ENCODE results near the gene TNIK.

DNA sequence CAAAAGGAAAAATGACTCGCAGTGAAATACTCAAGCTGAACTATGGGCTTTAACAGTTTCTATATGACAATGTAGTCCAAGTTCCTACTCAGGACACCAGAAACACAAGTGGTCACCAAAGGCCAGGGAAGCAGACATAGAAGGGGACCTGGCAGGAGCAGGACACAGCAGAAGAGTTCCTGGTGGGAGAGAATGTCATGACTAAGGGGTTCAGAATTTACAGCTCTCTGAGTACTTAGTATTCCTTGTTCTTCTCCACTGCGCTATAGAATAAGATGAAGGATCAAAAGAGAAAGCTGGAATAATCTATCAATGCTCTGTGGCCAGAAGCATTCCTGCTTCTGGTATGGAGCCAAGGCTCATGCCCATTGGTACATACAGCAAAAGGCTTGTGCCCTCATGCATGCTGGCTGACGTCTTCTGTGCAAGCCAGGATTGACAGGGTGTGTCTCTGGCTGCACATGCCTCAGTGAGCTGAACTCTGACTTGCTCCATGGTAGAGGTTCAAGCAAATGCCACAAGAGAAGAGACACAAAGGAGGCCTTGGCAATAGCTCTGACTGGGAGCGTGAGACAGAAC lies 305.0 kb downstream of the TNIK start:
- TF ChIP-seq BHLHE40 (IDR thresholded peaks at IDR 0.05; ENCODE audit: borderline replicate concordance in 1 of 2, low read depth in 2 of 2, low read length in 1 of 2) (no peak), ZNF384 (IDR thresholded peaks at IDR 0.05; ENCODE audit: borderline replicate concordance, low read depth, low read length) (no peak), RAD21 (IDR thresholded peaks at IDR 0.05; ENCODE audit: insufficient read depth, low read depth, low read length) (no peak), POLR2AphosphoS5 (IDR thresholded peaks at IDR 0.05; ENCODE audit: low read length) (no peak), SREBF2 (IDR thresholded peaks at IDR 0.05; ENCODE audit: low read length) (no peak), TCF7 (IDR thresholded peaks at IDR 0.05; ENCODE audit: borderline replicate concordance) (no peak), FOXK2 (IDR thresholded peaks at IDR 0.05) (no peak), YY1 (IDR thresholded peaks at IDR 0.05; ENCODE audit: low read depth, low read length) (no peak), BCL3 (IDR thresholded peaks at IDR 0.05; ENCODE audit: borderline replicate concordance, insufficient read depth, low read depth, low read length, poor library complexity, severe bottlenecking) (no peak), EZH2 (IDR thresholded peaks at IDR 0.05; ENCODE audit: borderline replicate concordance, control insufficient read depth, low read depth, low read length) (no peak), CHD1 (IDR thresholded peaks at IDR 0.05; ENCODE audit: low read depth, low read length) (no peak), BMI1 (IDR thresholded peaks at IDR 0.05; ENCODE audit: borderline replicate concordance) (no peak), CHD2 (IDR thresholded peaks at IDR 0.05; ENCODE audit: borderline replicate concordance, low read depth, low read length) (no peak)
- TF ChIP-seq, protein P1, sequence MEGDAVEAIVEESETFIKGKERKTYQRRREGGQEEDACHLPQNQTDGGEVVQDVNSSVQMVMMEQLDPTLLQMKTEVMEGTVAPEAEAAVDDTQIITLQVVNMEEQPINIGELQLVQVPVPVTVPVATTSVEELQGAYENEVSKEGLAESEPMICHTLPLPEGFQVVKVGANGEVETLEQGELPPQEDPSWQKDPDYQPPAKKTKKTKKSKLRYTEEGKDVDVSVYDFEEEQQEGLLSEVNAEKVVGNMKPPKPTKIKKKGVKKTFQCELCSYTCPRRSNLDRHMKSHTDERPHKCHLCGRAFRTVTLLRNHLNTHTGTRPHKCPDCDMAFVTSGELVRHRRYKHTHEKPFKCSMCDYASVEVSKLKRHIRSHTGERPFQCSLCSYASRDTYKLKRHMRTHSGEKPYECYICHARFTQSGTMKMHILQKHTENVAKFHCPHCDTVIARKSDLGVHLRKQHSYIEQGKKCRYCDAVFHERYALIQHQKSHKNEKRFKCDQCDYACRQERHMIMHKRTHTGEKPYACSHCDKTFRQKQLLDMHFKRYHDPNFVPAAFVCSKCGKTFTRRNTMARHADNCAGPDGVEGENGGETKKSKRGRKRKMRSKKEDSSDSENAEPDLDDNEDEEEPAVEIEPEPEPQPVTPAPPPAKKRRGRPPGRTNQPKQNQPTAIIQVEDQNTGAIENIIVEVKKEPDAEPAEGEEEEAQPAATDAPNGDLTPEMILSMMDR (IDR thresholded peaks at IDR 0.05 in 2 of 3, conservative IDR thresholded peaks at IDR 0.05 in 1 of 3; ENCODE audit: control insufficient read depth in 2 of 3, extremely low read depth in 1 of 3, insufficient read depth in 1 of 3, low read depth in 3 of 3, low read length in 3 of 3): no peak

Measured in GM12878 (cell line).